ENCODE results near the gene SHROOM3.

The SHROOM3 gene

GRCh38 chr4:76781698-76782595 is 346.9 kb downstream of the SHROOM3 start:
- H3K4me3 ChIP-seq (replicated peaks in 1 of 2; ENCODE audit: low read depth in 2 of 2, low read length in 2 of 2): peak overlapping the region in 1 of 2 donors; percentile 47
- no peak for TF ChIP-seq CTCF (IDR thresholded peaks at IDR 0.05; ENCODE audit: low read depth, low read length)
- peak; percentile 76 to 99 for DNase-seq (ENCODE audit: low read depth in 2 of 2)

GRCh38 chr4:76782837-76783236 is 347.8 kb downstream of the SHROOM3 start:
- H3K4me3 ChIP-seq (replicated peaks in 1 of 2; ENCODE audit: low read depth in 2 of 2, low read length in 2 of 2): peak overlapping the region in 1 of 2 donors; percentile 47
- DNase-seq (ENCODE audit: low read depth in 2 of 2): peak; percentile 74 to 91
- TF ChIP-seq CTCF (IDR thresholded peaks at IDR 0.05; ENCODE audit: low read depth, low read length): no peak

- peak in 1 of 2 donors; percentile 23 for DNase-seq (ENCODE audit: low read depth in 2 of 2)
- TF ChIP-seq CTCF (IDR thresholded peaks at IDR 0.05; ENCODE audit: low read depth, low read length): no peak
- H3K4me3 ChIP-seq (replicated peaks in 1 of 2; ENCODE audit: low read depth in 2 of 2, low read length in 2 of 2): no peak overlapping the region
Observed at GRCh38 chr4:76783836-76784235, 348.8 kb downstream of the SHROOM3 start.

- DNase-seq (ENCODE audit: low read depth in 2 of 2): peak in 1 of 2 donors; percentile 20
- TF ChIP-seq CTCF (IDR thresholded peaks at IDR 0.05; ENCODE audit: low read depth, low read length): peak; percentile 16
- no peak overlapping the region for H3K4me3 ChIP-seq (replicated peaks in 1 of 2; ENCODE audit: low read depth in 2 of 2, low read length in 2 of 2)
Observed at GRCh38 chr4:76784237-76784636, 349.2 kb downstream of the SHROOM3 start.

GRCh38 chr4:76787898-76788297 is 352.9 kb downstream of the SHROOM3 start:
- H3K4me3 ChIP-seq (replicated peaks in 1 of 2; ENCODE audit: low read depth in 2 of 2, low read length in 2 of 2): no peak overlapping the region
- DNase-seq (ENCODE audit: low read depth in 2 of 2): no peak
- TF ChIP-seq CTCF (IDR thresholded peaks at IDR 0.05; ENCODE audit: low read depth, low read length): no peak

GRCh38 chr4:76790377-76790776 is 355.3 kb downstream of the SHROOM3 start:
- no peak for DNase-seq (ENCODE audit: low read depth in 2 of 2)
- TF ChIP-seq CTCF (IDR thresholded peaks at IDR 0.05; ENCODE audit: low read depth, low read length): no peak

More at GRCh38 chr4:76790377-76790776, 355.3 kb downstream of the SHROOM3 start:
- no peak overlapping the region for H3K4me3 ChIP-seq (replicated peaks in 1 of 2; ENCODE audit: low read depth in 2 of 2, low read length in 2 of 2)
